ENCODE results near the gene IL1RAPL1.

GRCh38 chrX:28979877-28980276, 392.6 kb downstream of the IL1RAPL1 start:
- TF ChIP-seq EP300 (IDR thresholded peaks at IDR 0.05): no peak
- TF ChIP-seq CTCF (IDR thresholded peaks at IDR 0.05): no peak
- TF ChIP-seq POLR2A (IDR thresholded peaks at IDR 0.05; ENCODE audit: low read depth): no peak

All from esophagus muscularis mucosa (tissue), 4 donors.